ENCODE data around the gene AOAH.

Gene AOAH

GRCh38 chr7:36690514-36691187, 33.6 kb downstream of the AOAH start:
- DNase-seq: no peak

- DNase-seq: no peak
Observed at GRCh38 chr7:36690041-36690440, 34.3 kb downstream of the AOAH start.

- no peak for DNase-seq
Observed at GRCh38 chr7:36686499-36686898, 37.8 kb downstream of the AOAH start.

GRCh38 chr7:36684954-36685353, 39.3 kb downstream of the AOAH start:
- no peak for DNase-seq

- no peak for DNase-seq
Observed at GRCh38 chr7:36683695-36684357, 40.5 kb downstream of the AOAH start.

DNA sequence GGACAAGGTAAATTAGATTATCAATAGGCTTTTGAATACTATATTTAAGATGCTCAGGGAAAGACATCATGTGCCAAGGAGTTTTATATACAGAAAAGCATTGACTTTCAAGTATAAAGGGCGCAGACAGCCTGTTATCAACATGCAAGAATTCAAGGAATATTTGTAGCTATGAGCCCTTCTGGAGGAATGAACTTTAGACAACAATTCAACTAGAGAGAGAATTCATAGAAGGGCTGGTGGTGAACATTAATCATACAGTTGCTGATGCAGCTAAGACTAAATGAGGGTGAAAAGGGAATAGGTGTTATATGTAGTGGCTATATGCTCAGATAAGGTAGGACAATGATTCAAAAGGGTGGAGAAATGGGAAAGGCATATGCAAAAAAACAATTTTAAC, 41.2 kb downstream of the AOAH start:
- DNase-seq: no peak

DNA sequence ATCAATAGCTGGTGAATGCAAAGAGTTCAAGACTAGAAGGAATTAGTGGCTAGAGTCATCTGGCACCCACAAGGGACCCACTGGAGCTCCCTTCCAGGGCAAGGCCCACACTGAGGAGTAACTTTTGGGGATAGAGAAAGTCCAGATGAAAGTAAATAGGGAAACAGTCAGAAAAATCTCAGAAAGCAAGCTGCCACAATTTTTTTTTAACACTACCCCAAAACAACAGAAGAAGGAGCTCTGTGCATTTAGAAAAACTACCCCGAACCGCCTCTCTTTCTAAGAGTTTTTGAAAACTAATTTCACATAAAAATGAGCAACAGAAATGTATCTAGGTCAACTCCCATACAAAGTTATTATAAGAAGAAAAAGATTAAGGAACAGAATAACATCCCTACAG, 42.2 kb downstream of the AOAH start:
- DNase-seq: peak in 1 of 2 donors; percentile 6

DNA sequence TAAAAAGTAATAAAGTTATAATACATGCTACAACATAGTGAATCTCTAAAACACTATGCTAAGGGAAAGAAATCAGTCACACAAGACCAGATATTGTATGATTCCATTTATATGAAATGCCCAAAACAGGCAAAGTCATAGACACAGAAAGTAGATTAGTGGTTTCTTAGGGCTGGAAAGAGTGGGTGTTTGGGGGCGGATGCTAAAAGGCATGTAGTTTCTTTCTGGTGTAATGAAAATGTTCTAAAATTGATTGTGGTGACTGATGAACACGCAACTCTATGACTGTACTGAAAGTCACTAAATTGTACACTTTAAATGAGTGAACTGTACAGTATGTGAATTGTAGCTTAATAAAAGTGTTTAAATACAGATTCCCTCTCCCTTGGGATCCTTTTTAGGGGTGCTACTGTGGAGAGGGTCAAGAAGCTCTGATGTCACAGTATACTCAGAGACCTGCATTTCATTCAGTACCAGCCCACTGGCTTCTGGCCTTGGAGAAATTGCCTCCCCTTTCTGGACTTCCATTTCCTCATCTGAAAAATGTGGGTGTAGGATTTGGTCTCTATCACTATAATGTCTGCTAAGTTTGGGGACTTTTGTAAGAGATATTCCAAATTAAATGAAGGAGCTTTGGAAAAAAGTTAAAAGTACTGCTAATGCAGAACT, 46.4 kb downstream of the AOAH start:
- no peak for DNase-seq

DNA sequence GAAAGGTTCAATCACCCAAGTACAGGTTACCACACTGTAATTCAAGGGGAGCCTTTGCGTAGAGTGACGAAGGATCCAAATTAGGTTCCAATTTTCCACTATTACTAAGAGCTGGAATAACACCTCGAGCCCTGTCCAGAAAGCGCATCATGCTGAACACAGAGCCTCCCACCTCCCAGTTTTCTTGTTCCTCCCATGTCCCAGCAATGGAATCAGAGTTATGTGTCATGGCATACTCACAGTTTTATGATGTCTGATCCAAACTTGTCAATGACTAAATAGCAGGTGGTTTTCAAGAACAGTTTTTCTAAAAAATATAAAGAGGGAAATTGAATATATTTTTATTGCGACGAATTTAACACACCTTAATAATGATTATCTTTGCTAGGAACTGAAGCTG, 50.6 kb downstream of the AOAH start:
- no peak for DNase-seq

DNA sequence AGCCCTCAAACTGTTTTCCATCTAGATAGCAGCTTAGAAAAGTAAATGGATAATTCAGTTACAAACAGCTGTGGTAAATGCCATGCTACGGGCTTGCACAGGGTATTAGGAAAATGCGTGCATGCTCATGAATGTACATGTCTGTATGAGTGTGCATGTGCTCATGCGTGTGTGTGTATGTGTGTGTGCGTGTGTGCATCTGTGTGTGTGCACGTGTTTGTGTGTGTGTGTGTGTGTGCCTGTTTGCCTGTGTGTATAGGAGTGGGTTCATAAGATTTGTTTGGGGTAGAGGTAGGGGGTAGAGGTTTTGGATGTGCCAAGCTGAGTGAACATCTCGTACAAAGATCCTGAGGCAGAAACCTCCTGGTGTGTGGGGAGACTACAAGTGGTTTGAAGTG, 52.9 kb downstream of the AOAH start:
- DNase-seq: no peak

- peak; percentile 13 to 27 for DNase-seq
Observed at GRCh38 chr7:36670585-36671431, 53.5 kb downstream of the AOAH start.

- no peak for DNase-seq
Observed at GRCh38 chr7:36668750-36669149, 55.5 kb downstream of the AOAH start.

GRCh38 chr7:36668080-36668479, 56.2 kb downstream of the AOAH start:
- no peak for DNase-seq

- no peak for DNase-seq
Observed at GRCh38 chr7:36667007-36667745, 57.1 kb downstream of the AOAH start.

- no peak for DNase-seq
Observed at GRCh38 chr7:36663481-36663880, 60.8 kb downstream of the AOAH start.

DNA sequence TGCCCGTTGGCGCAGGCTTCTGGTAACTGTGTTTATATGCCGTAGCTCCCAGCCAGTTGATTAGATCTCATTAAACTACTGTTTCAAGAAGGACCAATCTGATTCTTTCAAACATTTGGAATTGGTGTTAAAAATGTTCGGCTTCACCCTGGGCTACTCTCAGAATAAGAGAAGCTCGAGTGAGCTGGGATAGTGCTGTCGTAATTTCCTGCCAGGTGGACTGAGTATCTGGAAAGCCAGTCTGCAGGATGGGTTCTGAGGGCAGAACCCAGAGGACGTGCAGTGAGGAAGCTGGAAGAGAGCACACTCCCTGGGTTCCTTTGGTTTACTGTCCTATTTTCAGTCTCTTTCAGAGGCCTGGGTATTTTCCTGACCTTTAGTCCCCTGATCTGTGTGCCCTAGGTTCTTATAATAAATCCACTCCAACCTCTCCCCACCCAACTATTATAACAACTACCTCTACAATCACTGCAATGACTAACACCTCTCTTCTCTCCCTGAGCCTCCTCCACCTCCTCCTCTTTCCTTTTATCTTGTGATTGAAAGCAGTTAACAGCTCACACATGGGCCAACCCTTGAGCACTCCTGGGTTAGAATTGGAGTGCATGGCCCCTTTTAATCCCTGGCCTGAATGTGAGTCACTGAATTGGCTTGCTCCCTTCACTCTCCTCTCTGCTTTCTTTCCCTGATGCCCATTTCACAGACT, 63.0 kb downstream of the AOAH start:
- no peak for DNase-seq

GRCh38 chr7:36659638-36660341, 64.5 kb downstream of the AOAH start:
- DNase-seq: no peak

DNA sequence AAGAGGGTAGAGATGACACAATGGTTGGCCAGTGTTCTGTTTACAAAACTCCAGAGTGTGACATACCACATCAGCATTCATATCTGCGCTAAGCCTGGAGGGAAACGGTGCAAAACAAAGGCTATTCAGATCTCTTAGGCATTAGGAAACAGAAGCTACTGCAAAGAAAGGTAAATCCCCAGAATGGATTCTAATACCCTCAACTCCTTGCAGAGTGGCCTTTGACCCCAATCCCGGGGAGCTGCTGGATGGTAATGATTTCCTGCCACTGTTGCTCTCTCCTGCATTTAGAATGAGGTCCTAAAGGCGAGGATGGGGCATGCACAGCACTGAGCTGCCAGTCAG, 65.2 kb downstream of the AOAH start:
- no peak for DNase-seq

DNA sequence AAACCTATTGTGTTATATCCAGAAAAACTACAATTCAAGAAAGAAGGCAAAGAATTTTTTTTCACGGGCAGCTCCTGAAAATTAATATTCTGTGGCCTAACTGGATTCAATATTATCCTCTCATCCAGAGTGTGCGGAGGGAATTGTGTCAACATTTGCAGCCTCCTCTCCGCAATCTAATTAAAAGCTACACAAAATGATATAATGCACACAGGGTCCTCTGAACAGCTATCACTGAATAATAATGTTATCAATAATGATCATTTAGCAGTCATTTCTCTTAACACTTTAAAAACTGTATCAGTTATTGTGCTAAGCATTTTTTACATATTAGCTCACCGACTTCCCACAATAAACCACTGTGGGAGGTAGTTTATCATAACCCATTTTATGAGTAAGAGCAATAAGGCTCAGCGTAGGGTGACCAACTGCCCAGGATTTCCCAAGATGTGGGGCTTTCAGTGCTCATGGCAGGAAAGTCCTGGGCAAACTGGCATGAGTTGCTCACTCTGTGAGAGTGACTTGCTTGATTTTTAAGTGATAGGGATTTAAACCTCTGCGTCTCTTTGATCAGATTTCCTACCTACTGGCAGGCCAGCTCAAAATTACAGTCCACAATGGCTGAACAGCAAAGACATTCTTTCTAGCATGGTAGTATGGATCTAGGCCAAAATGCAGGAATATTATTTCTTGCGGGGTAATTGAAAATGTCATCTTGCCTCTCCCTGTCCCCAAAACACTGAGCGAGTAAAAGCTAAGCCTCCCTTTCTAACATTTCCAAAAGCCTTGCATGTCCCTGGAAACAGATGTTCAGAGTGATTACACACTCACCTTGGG, 65.7 kb downstream of the AOAH start:
- DNase-seq: no peak

GRCh38 chr7:36657036-36657660, 67.1 kb downstream of the AOAH start:
- DNase-seq: no peak
